GM18511 (cell line): ENCODE results near the gene TMEM140.
A peak's percentile ranks its signal among the peaks of the same experiment; 100 is the strongest.
"Not testable (repeated sequence)": the region's sequence is repeated elsewhere in the genome, so short reads cannot be mapped to it uniquely, and the experiment has no call there.

Source experiments
- ATAC-seq: cut with Tn5 transposase; IDR thresholded peaks from one replicate; pipeline ENCODE4 v1.9.1; 2021; ENCODE audit warnings: mild to moderate bottlenecking, moderate library complexity; ENCODE audit not compliant: unreplicated experiment

TMEM140 gene

GRCh38 chr7:135171581-135172291, 23.9 kb downstream of the TMEM140 start:
- ATAC-seq, result peak; percentile 30

GRCh38 chr7:135173916-135174315, 26.0 kb downstream of the TMEM140 start:
- ATAC-seq, result not testable (repeated sequence)

GRCh38 chr7:135174941-135175340, 27.1 kb downstream of the TMEM140 start:
- no peak for ATAC-seq

- ATAC-seq, result no peak
These were observed 28.1 kb downstream of the TMEM140 start for GRCh38 chr7:135175931-135176330.

GRCh38 chr7:135177028-135177696, 29.3 kb downstream of the TMEM140 start:
- ATAC-seq, result no peak

GRCh38 chr7:135178364-135178763, 30.5 kb downstream of the TMEM140 start:
- ATAC-seq, result no peak

GRCh38 chr7:135179321-135179925, 31.6 kb downstream of the TMEM140 start:
- ATAC-seq, result no peak

- ATAC-seq, result no peak
These were observed 32.2 kb downstream of the TMEM140 start for GRCh38 chr7:135180122-135180521.

GRCh38 chr7:135181261-135181928, 33.5 kb downstream of the TMEM140 start:
- no peak for ATAC-seq

- no peak for ATAC-seq
These were observed 34.2 kb downstream of the TMEM140 start for GRCh38 chr7:135181929-135182678.

GRCh38 chr7:135183478-135183877, 35.6 kb downstream of the TMEM140 start:
- no peak for ATAC-seq

- ATAC-seq, result no peak
These were observed 36.5 kb downstream of the TMEM140 start for GRCh38 chr7:135184254-135184841.

- ATAC-seq, result no peak
These were observed 37.8 kb downstream of the TMEM140 start for GRCh38 chr7:135185471-135186260.

- no peak for ATAC-seq
These were observed 38.3 kb downstream of the TMEM140 start for GRCh38 chr7:135186261-135186540.

GRCh38 chr7:135186841-135187253, 39.0 kb downstream of the TMEM140 start:
- peak; percentile 65 for ATAC-seq

GRCh38 chr7:135188298-135188984, 40.6 kb downstream of the TMEM140 start:
- peak; percentile 39 for ATAC-seq

- no peak for ATAC-seq
These were observed 41.4 kb downstream of the TMEM140 start for GRCh38 chr7:135189221-135189662.

- ATAC-seq, result no peak
These were observed 42.1 kb downstream of the TMEM140 start for GRCh38 chr7:135189961-135190360.

- ATAC-seq, result no peak
These were observed 42.8 kb downstream of the TMEM140 start for GRCh38 chr7:135190703-135191102.
